Adrenal gland (tissue), 12 donors: ENCODE measurements around the gene MYOM1. TPM values are rescaled to one million over a fixed set of nuclear protein-coding genes. Genes with fewer than 3 reads are reported as not detected.

Source experiments
- DNase-seq, 7 donors: peaks; one replicate each; pipeline ENCODE4 v3.0.0-alpha.2; 2019 to 2020
- H3K27ac ChIP-seq, 5 donors: fragments of 200-600 bp; sonication (generic) in 4 of 5; 1 replicate in 3 of 5; 2 replicates in 2 of 5; pipeline versions ENCODE4 v1.5.1 to v1.8.0; 2016 to 2020; ENCODE audit warnings: mild to moderate bottlenecking in 1 of 5
- H3K27me3 ChIP-seq: fragments of 200-600 bp; 2 replicates; pipeline ENCODE4 v1.8.0; 2021
- H3K36me3 ChIP-seq, 2 donors: fragments of 200-600 bp; replicated peaks in 1 of 2; 1 replicate in 1 of 2; 2 replicates in 1 of 2; pipeline versions ENCODE4 v1.5.1 to v1.8.0; 2018 to 2022
- H3K4me1 ChIP-seq, 2 donors: fragments of 200-600 bp; replicated peaks in 1 of 2; 1 replicate in 1 of 2; 2 replicates in 1 of 2; pipeline versions ENCODE4 v1.5.1 to v1.8.0; 2018 to 2021
- H3K4me3 ChIP-seq, 4 donors: fragments of 200-600 bp; sonication (generic) in 3 of 4; one replicate each; pipeline ENCODE4 v1.5.1; 2016 to 2018
- H3K9me3 ChIP-seq, 3 donors: fragments of 200-600 bp; sonication (generic) in 1 of 3; replicated peaks in 1 of 3; 1 replicate in 2 of 3; 2 replicates in 1 of 3; pipeline versions ENCODE4 v1.5.1 to v1.8.0; 2016 to 2021
- POLR2A ChIP-seq, 2 donors: fragments of 450-650 bp; IDR thresholded peaks; one replicate each; pipeline ENCODE4 v1.6.1; 2017; ENCODE audit warnings: antibody characterized with exemption in 2 of 2, mild to moderate bottlenecking in 2 of 2, moderate library complexity in 1 of 2
- WGBS, 4 donors: extraction: QIAGEN DNeasy Blood & Tissue Kit in 2 of 4; methylation state at CpG; one replicate each; pipeline versions ENCODE4 v1.1.5 to v1.1.7; 2013 to 2017; 5-methylcytosine and 5-hydroxymethylcytosine counted together
- intact Hi-C, 2 donors: fragments of 100-400 bp; cut with DNase I; formaldehyde crosslinking; loops; one replicate each; pipeline versions ENCODE4 v1.14.1 to v1.15.0; 2022 to 2023
- polyA plus RNA-seq, 3 donors: library from polyadenylated mRNA; stranded (reverse); fragments of 200-250 nt in 2 of 3; fragments of 350-450 nt in 1 of 3; fragmentation: Illumina TruSeq in 1 of 3; extraction: RNeasy Lipid Tissue Mini Kit (QIAGEN cat#74804) in 1 of 3; gene quantifications; one replicate each; pipeline ENCODE4 v1.2.3, GENCODE V29; 2013 to 2014
- total RNA-seq, 9 donors: library from RNA; depleted of rRNA in 4 of 9; stranded (reverse); fragments of >200 nt in 4 of 9; fragments of 120-200 nt in 1 of 9; fragmentation: NEBNext Ultra II Directional in 1 of 9; extraction: Animal tissue kit (Norgen Biotek cat#: 25700) in 1 of 9; gene quantifications; one replicate each; pipeline versions ENCODE4 v1.1.0 to v1.2.4, GENCODE V29; 2013 to 2023
- TF ChIP-seq, protein P1 (sequence below), 6 experiments: fragments of 450-650 bp in 4 of 6; fragments of 200-600 bp in 2 of 6; sonication (generic) in 1 of 6; IDR thresholded peaks; 1 replicate in 5 of 6; 2 replicates in 1 of 6; pipeline versions ENCODE4 v1.5.1 to v1.8.0; 2016 to 2021; ENCODE audit warnings: antibody characterized with exemption in 6 of 6, mild to moderate bottlenecking in 2 of 6, moderate library complexity in 1 of 6
- donor health status: healthy with polysubstance abuse.
- donor health status: Bipolar disorder and iron deficiency.
- donor health status: DM: yes; HTN: yes; CAD: no.
- donor health status: DM: no; HTN: no; CAD: no.
- donor health status: DM: no; HTN: no; CAD: no.
- donor health status: DM: yes; HTN: yes; CAD: no.

The MYOM1 gene
- total and polyA plus RNA-seq, 12 donors: 1.3 to 70.0 (median 2.9) TPM

DNA sequence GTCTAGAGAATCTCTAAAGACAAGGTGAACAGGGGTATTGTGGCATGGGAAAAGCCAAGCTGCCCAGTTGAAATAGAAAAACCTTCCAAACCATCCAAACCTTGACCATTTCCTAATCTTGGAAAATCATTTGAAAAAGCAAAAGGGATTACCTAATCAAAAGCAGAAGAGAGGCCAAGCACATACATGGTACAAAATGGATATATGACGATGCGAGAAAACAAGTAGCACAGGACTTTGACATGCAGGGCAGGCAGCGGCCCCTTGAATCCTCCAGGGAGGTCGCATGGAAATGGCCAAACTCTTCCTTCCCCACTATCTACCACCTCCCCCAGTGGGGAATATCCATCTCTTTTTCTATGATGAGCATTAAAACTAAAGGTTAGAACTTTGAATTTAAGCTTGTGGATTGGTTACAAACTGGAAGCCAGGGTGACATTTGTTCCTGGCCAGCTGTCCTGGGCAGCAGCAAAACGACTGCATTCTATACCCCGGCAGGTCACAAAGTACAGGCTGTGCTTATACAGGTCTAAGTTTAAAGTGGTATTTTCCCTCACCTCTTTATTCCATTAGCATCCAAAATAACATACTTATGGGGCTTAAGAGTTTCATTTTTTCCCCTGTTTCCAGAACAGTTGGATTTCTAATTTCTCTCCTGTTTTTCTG is 24.7 kb downstream of the MYOM1 start:
- 84 to 93% (median 87%) methylated on average over 6 of the region's 6 CpGs for WGBS, 4 donors
- H3K36me3 ChIP-seq: no peaks in the 10 kb centered on the region
- intact Hi-C loops: no loop called here
- no peak for DNase-seq
- H3K4me3 ChIP-seq: no peak overlapping the region
- H3K9me3 ChIP-seq: no peaks in the 10 kb centered on the region
- no peaks in the 10 kb centered on the region for H3K27me3 ChIP-seq
- H3K4me1 ChIP-seq: peaks cover 0 to 6% of the 10 kb centered on the region in 2 donors
- TF ChIP-seq POLR2A (IDR thresholded peaks at IDR 0.05): no peak
- TF ChIP-seq, protein P1, sequence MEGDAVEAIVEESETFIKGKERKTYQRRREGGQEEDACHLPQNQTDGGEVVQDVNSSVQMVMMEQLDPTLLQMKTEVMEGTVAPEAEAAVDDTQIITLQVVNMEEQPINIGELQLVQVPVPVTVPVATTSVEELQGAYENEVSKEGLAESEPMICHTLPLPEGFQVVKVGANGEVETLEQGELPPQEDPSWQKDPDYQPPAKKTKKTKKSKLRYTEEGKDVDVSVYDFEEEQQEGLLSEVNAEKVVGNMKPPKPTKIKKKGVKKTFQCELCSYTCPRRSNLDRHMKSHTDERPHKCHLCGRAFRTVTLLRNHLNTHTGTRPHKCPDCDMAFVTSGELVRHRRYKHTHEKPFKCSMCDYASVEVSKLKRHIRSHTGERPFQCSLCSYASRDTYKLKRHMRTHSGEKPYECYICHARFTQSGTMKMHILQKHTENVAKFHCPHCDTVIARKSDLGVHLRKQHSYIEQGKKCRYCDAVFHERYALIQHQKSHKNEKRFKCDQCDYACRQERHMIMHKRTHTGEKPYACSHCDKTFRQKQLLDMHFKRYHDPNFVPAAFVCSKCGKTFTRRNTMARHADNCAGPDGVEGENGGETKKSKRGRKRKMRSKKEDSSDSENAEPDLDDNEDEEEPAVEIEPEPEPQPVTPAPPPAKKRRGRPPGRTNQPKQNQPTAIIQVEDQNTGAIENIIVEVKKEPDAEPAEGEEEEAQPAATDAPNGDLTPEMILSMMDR (IDR thresholded peaks at IDR 0.05): no peak
- no peak overlapping the region for H3K27ac ChIP-seq

DNA sequence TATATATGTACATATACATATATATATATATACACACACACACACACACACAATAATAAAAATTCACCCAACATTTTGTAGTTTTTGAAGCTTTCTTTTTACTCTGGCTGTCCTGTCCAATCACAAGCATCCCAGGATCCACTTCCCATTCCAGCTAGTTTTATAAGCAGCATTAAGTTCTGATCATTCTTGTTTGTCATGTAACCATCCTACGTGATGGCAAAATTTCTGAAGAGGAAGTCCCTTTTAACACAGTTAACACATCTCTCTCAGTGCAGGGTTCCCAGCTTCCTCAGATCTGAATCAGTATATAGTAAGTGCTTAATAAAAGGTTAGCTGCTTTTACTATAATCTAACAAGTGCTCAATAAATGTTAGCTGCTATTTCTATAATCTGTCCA is 26.4 kb downstream of the MYOM1 start:
- H3K4me3 ChIP-seq: no peak overlapping the region
- DNase-seq: no peak
- H3K27me3 ChIP-seq: no peaks in the 10 kb centered on the region
- intact Hi-C loops: no loop called here
- WGBS, 4 donors: 47 to 71% (median 66%) methylated on average over 1 of the region's 1 CpG
- H3K4me1 ChIP-seq: peaks cover 0 to 6% of the 10 kb centered on the region in 2 donors
- TF ChIP-seq, protein P1 (IDR thresholded peaks at IDR 0.05): no peak
- TF ChIP-seq POLR2A (IDR thresholded peaks at IDR 0.05): no peak
- no peaks in the 10 kb centered on the region for H3K9me3 ChIP-seq
- no peak overlapping the region for H3K27ac ChIP-seq
- H3K36me3 ChIP-seq: no peaks in the 10 kb centered on the region

DNA sequence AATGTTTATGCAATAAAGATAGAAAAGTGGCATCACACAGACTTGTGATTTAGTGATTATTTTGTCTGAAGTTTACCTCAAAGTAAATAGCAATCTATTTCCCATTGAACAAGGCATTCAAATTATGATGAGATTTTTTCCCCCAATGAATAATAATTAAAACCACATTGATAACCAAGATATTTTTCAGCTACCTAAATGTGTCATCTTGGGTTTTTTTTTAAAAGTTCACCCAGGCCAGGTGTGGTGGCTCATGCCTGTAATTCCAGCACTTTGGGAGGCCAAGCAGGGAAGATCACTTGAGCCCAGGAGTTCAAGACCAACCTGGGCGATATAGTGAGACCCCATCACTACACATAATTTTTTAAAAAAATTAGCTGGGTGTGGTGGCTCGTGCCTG is 27.0 kb downstream of the MYOM1 start:
- DNase-seq: no peak
- Histone ChIP-seq H3K9me3 (no peaks in the 10 kb centered on the region), H3K27me3 (no peaks in the 10 kb centered on the region), H3K4me1 (peaks cover 0 to 6% of the 10 kb centered on the region in 2 donors), H3K4me3 (no peak overlapping the region), H3K27ac (no peak overlapping the region), H3K36me3 (no peaks in the 10 kb centered on the region)
- no peak for TF ChIP-seq POLR2A (IDR thresholded peaks at IDR 0.05)
- TF ChIP-seq, protein P1 (IDR thresholded peaks at IDR 0.05): no peak
- intact Hi-C loops: no loop called here
- 91 to 100% (median 96%) methylated on average over 2 of the region's 2 CpGs for WGBS, 4 donors

DNA sequence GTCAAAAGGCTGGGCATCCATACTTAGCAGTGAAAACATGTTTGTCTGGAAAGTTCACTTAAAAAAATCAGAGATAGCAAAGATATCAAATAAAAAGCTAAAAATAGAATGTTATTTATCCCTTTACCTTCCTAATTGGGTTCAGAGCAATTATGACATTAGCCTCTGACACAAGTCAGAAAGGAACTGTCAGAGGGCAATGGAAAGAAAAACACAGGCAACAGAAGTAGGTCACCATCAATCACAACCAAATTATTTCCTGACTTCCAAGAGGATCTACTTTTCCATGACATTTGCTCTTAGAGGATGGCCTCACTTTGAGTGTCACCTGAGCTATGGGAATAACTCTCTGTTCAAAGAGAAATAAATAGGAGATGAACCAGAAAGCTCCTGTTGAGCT is 27.5 kb downstream of the MYOM1 start:
- TF ChIP-seq POLR2A (IDR thresholded peaks at IDR 0.05): no peak
- TF ChIP-seq, protein P1 (IDR thresholded peaks at IDR 0.05): no peak
- no peaks in the 10 kb centered on the region for H3K27me3 ChIP-seq
- H3K4me1 ChIP-seq: peaks cover 0 to 6% of the 10 kb centered on the region in 2 donors
- intact Hi-C loops: no loop called here
- no peaks in the 10 kb centered on the region for H3K9me3 ChIP-seq
- no peak overlapping the region for H3K27ac ChIP-seq
- DNase-seq: no peak
- no peaks in the 10 kb centered on the region for H3K36me3 ChIP-seq
- H3K4me3 ChIP-seq: no peak overlapping the region
